Measurements from ENCODE around the gene TRABD2B. TPM values are rescaled to one million over a fixed set of nuclear protein-coding genes. Genes with fewer than 3 reads are reported as not detected.

TRABD2B gene
- total RNA-seq, 1 donor from 2014 or later = not detected

DNA sequence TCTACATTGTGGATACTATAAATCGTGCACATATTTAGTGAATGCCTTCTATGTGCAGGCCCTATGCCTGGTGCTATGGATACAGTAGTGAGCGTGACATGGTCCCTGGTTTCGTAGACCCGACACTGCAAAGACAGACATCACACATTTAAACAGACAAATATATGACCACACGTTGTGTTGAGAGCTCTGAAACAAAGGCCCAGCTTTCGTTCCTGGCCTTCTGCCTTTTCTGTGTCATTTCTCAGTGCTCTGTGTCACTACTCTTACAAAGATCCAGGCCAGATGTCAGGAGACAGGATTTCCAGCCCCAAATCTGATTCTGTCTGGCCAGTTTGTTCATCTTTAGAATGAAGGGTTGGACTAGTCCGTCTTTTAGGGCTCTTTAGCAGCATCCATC is 19.3 kb upstream of the TRABD2B start:
- no peaks in the 10 kb centered on the region for H3K4me1 Mint-ChIP-seq (ENCODE audit: unreplicated experiment)
- H3K4me3 Mint-ChIP-seq (ENCODE audit: unreplicated experiment) = no peak overlapping the region
- no peaks in the 10 kb centered on the region for H3K9me3 Mint-ChIP-seq (ENCODE audit: unreplicated experiment)
- no peak for TF ChIP-seq CTCF (IDR thresholded peaks at IDR 0.05)
- no peak overlapping the region for H3K27ac Mint-ChIP-seq (ENCODE audit: unreplicated experiment)
- H3K36me3 Mint-ChIP-seq (ENCODE audit: unreplicated experiment) = no peaks in the 10 kb centered on the region
- H3K27me3 Mint-ChIP-seq (ENCODE audit: unreplicated experiment) = peaks cover 55% of the 10 kb centered on the region
- DNase-seq (ENCODE audit: extremely low spot score, unreplicated experiment) = no peak

- Mint-ChIP-seq H3K27ac (ENCODE audit: unreplicated experiment) (no peak overlapping the region), H3K4me1 (ENCODE audit: unreplicated experiment) (no peaks in the 10 kb centered on the region), H3K27me3 (ENCODE audit: unreplicated experiment) (peaks cover 58% of the 10 kb centered on the region), H3K9me3 (ENCODE audit: unreplicated experiment) (no peaks in the 10 kb centered on the region), H3K4me3 (ENCODE audit: unreplicated experiment) (no peak overlapping the region), H3K36me3 (ENCODE audit: unreplicated experiment) (no peaks in the 10 kb centered on the region)
- TF ChIP-seq CTCF (IDR thresholded peaks at IDR 0.05) = no peak
- no peak for DNase-seq (ENCODE audit: extremely low spot score, unreplicated experiment)
Measured at GRCh38 chr1:48013270-48013669, 16.1 kb upstream of the TRABD2B start.

- no peak overlapping the region for H3K27ac Mint-ChIP-seq (ENCODE audit: unreplicated experiment)
- H3K27me3 Mint-ChIP-seq (ENCODE audit: unreplicated experiment) = peaks cover 28% of the 10 kb centered on the region
- no peak overlapping the region for H3K4me3 Mint-ChIP-seq (ENCODE audit: unreplicated experiment)
- TF ChIP-seq CTCF (IDR thresholded peaks at IDR 0.05) = no peak
- DNase-seq (ENCODE audit: extremely low spot score, unreplicated experiment) = no peak
- no peaks in the 10 kb centered on the region for H3K36me3 Mint-ChIP-seq (ENCODE audit: unreplicated experiment)
- H3K9me3 Mint-ChIP-seq (ENCODE audit: unreplicated experiment) = no peaks in the 10 kb centered on the region
- no peaks in the 10 kb centered on the region for H3K4me1 Mint-ChIP-seq (ENCODE audit: unreplicated experiment)
Measured at GRCh38 chr1:48007047-48007446, 9.9 kb upstream of the TRABD2B start.

GRCh38 chr1:48006264-48006663 is 9.1 kb upstream of the TRABD2B start:
- no peak for DNase-seq (ENCODE audit: extremely low spot score, unreplicated experiment)
- no peaks in the 10 kb centered on the region for H3K4me1 Mint-ChIP-seq (ENCODE audit: unreplicated experiment)
- H3K27ac Mint-ChIP-seq (ENCODE audit: unreplicated experiment) = no peak overlapping the region
- TF ChIP-seq CTCF (IDR thresholded peaks at IDR 0.05) = no peak
- H3K9me3 Mint-ChIP-seq (ENCODE audit: unreplicated experiment) = no peaks in the 10 kb centered on the region
- H3K4me3 Mint-ChIP-seq (ENCODE audit: unreplicated experiment) = no peak overlapping the region
- no peaks in the 10 kb centered on the region for H3K36me3 Mint-ChIP-seq (ENCODE audit: unreplicated experiment)
- H3K27me3 Mint-ChIP-seq (ENCODE audit: unreplicated experiment) = peaks cover 27% of the 10 kb centered on the region

DNA sequence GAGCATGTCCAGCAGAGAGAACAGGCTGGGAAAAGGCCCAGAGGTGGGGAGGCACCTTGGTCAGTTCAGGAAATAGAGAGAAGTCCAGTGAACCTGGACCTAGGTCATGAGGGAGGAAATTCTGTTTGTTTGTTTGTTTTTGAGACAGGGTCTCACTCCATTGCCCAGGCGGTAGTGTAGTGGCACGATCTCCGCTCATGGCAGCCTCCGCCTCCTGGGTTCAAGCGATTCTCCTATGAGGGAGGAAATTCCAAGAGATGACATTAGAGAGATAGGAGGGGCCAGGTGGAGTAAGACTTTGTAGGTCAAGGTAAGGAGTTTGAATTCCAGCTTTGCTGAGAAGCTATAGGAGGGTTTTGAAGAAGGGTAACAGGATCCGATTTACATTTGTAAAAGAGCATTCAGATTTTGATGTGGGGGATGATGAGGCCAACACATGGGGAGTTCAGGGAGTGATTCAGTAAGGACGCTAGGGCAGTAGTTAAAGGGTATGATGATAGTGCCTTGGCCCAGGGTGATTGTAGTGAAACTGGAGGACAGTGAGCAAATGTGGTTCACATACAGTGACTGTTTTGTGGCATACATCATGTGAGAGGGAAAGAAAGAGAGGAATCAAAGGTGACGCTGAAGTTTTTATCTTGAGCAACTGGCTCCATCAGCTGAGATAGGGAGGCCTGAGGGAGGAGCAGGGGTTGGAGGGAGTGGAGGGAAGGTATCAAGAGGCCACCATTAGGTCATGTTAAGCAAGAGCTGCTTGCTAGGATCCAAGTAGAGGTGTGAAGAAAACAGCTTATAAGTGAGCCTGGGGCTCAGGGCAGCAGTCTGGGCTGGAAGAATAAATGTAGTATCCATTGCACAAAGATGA is 8.3 kb upstream of the TRABD2B start:
- no peaks in the 10 kb centered on the region for H3K36me3 Mint-ChIP-seq (ENCODE audit: unreplicated experiment)
- H3K27ac Mint-ChIP-seq (ENCODE audit: unreplicated experiment) = no peak overlapping the region
- no peaks in the 10 kb centered on the region for H3K9me3 Mint-ChIP-seq (ENCODE audit: unreplicated experiment)
- peaks cover 21% of the 10 kb centered on the region for H3K27me3 Mint-ChIP-seq (ENCODE audit: unreplicated experiment)
- no peak for DNase-seq (ENCODE audit: extremely low spot score, unreplicated experiment)
- H3K4me1 Mint-ChIP-seq (ENCODE audit: unreplicated experiment) = no peaks in the 10 kb centered on the region
- no peak overlapping the region for H3K4me3 Mint-ChIP-seq (ENCODE audit: unreplicated experiment)
- no peak for TF ChIP-seq CTCF (IDR thresholded peaks at IDR 0.05)

Data from osteocyte (in vitro differentiated cells).